ENCODE measurements around the gene IGSF10.

IGSF10 gene

GRCh38 chr3:151421938-151422337 is 38.9 kb downstream of the IGSF10 start:
- no peak overlapping the region for H3K4me3 ChIP-seq (ENCODE audit: low read depth, low read length)
- no peak for DNase-seq (ENCODE audit: low read depth, low spot score)
- ChIA-PET POLR2A (no interaction called here), CTCF (interaction anchor here (1.0 to 1.1 kb wide), 2 partner anchors 12 to 416 kb away, joined by 3 read pairs; no protein-coding TSS in a partner anchor)
- TF ChIP-seq, protein P1, sequence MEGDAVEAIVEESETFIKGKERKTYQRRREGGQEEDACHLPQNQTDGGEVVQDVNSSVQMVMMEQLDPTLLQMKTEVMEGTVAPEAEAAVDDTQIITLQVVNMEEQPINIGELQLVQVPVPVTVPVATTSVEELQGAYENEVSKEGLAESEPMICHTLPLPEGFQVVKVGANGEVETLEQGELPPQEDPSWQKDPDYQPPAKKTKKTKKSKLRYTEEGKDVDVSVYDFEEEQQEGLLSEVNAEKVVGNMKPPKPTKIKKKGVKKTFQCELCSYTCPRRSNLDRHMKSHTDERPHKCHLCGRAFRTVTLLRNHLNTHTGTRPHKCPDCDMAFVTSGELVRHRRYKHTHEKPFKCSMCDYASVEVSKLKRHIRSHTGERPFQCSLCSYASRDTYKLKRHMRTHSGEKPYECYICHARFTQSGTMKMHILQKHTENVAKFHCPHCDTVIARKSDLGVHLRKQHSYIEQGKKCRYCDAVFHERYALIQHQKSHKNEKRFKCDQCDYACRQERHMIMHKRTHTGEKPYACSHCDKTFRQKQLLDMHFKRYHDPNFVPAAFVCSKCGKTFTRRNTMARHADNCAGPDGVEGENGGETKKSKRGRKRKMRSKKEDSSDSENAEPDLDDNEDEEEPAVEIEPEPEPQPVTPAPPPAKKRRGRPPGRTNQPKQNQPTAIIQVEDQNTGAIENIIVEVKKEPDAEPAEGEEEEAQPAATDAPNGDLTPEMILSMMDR (IDR thresholded peaks at IDR 0.05; ENCODE audit: insufficient read depth, low read length, missing control alignments) = no peak

- DNase-seq (ENCODE audit: low read depth, low spot score) = no peak
- TF ChIP-seq, protein P1 (IDR thresholded peaks at IDR 0.05; ENCODE audit: insufficient read depth, low read length, missing control alignments) = no peak
- no peak overlapping the region for H3K4me3 ChIP-seq (ENCODE audit: low read depth, low read length)
- POLR2A ChIA-PET = no interaction called here
- CTCF ChIA-PET = no interaction called here
Measured at GRCh38 chr3:151419806-151420205, 41.1 kb downstream of the IGSF10 start.

- TF ChIP-seq, protein P1 (IDR thresholded peaks at IDR 0.05; ENCODE audit: insufficient read depth, low read length, missing control alignments) = no peak
- ChIA-PET CTCF (interaction anchor here (0.6 to 0.9 kb wide), 4 partner anchors 8 to 25 kb away, joined by 3 to 4 read pairs (median 3); no protein-coding TSS in a partner anchor), POLR2A (no interaction called here)
- DNase-seq (ENCODE audit: low read depth, low spot score) = no peak
- H3K4me3 ChIP-seq (ENCODE audit: low read depth, low read length) = no peak overlapping the region
Measured at GRCh38 chr3:151415289-151415688, 45.6 kb downstream of the IGSF10 start.

DNA sequence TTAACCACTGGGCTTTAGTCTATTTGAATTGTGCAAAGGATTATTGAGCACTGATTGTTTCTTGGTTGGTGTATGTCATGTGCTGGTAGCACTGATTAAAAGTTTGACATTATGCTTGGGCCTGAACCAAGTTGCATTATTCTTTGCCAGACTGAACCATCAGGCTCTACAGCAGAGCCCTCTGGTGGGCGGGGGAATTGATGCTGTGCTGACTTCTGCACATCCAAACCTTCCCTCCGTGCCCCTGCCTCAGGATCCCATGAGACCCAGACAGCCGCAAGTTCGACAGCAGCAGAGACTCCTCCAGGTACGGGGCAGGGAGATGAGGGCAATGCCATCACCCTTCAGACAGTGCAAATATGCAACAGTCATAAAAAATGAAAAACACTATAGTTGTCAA is 47.9 kb downstream of the IGSF10 start:
- TF ChIP-seq, protein P1 (IDR thresholded peaks at IDR 0.05; ENCODE audit: insufficient read depth, low read length, missing control alignments) = no peak
- ChIA-PET POLR2A (no interaction called here), CTCF (no interaction called here)
- no peak overlapping the region for H3K4me3 ChIP-seq (ENCODE audit: low read depth, low read length)
- no peak for DNase-seq (ENCODE audit: low read depth, low spot score)
